VCaP (cell line): ENCODE measurements around the gene IGF2BP2.
"Not testable (repeated sequence)": the region's sequence is repeated elsewhere in the genome, so short reads cannot be mapped to it uniquely, and the experiment has no call there.

ENCODE experiments used
- H3K27ac ChIP-seq: fragments of 450-650 bp; 2 replicates; pipeline ENCODE4 v1.5.1; 2017
- TF ChIP-seq, protein P1 (sequence below): fragments of 450-650 bp; conservative IDR thresholded peaks from 2 replicates; pipeline ENCODE4 v1.5.1; 2017; ENCODE audit warnings: mild to moderate bottlenecking, moderate library complexity

The IGF2BP2 gene

DNA sequence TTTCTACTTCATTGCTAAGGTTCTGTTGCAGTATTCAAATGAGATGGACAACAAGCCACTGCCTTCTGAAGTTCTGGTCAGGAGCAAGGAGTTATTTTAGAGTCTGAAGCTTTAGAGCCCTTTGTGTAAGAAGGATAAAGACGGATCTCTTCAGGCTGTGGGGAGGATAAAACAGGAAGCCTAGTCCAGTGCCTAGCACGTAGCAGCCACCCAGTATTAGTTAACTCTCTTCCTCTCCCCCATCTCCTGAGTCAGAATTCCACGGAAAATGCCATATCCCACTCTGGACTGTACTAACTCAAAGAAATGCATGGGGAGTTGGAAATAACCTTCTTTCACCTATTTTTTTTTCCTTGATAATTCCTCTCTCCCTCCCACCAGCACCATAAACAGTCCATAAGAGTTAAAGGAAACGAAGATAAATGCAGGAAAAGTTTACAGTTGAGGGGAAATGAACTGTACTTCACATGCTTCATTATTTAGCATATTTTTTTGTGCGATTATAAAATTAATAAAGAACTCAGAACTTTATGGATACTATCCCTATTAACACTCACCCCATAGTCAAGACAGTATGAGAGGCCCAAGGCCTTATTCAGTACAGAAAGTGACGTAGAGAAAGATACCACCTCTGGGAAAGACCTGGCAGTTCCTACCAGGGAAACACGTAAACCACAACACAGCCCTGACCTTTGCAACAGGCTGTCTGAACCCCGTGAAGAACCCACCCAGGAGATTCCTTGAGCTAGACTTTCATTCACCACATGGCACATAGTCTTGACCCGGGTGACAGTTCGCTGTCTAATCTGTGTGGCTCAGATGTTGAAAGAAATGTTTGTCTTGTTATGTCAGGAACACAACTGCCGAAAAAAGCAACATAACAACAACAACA, 9.2 kb downstream of the IGF2BP2 start:
- H3K27ac ChIP-seq, result no peak overlapping the region
- TF ChIP-seq, protein P1, sequence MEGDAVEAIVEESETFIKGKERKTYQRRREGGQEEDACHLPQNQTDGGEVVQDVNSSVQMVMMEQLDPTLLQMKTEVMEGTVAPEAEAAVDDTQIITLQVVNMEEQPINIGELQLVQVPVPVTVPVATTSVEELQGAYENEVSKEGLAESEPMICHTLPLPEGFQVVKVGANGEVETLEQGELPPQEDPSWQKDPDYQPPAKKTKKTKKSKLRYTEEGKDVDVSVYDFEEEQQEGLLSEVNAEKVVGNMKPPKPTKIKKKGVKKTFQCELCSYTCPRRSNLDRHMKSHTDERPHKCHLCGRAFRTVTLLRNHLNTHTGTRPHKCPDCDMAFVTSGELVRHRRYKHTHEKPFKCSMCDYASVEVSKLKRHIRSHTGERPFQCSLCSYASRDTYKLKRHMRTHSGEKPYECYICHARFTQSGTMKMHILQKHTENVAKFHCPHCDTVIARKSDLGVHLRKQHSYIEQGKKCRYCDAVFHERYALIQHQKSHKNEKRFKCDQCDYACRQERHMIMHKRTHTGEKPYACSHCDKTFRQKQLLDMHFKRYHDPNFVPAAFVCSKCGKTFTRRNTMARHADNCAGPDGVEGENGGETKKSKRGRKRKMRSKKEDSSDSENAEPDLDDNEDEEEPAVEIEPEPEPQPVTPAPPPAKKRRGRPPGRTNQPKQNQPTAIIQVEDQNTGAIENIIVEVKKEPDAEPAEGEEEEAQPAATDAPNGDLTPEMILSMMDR, result no peak

DNA sequence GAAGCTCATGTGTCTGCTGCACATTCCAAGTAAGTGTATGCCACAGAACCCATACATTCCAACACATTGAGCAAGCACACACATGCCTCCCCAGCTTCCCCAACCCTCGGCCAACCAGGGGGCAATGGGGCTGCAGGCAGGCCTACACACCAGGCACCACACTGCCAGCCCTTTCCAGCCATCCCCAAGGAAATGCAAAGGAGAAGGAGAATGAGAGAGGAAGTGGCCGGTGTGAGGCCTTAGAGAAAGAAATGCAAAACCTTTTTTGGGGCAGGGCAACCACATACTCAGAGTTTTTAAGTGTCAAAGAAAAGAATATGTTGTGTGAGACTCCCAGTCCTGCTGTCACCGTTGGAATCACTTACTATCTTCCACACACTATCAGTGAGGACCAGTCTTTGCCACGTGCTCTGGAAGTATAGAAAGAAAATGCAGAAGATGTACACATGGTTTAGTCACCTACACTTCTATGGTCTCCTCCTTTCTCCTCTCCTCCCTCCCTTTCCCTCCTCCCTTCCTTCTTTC, 11.1 kb downstream of the IGF2BP2 start:
- TF ChIP-seq, protein P1, result no peak
- no peak overlapping the region for H3K27ac ChIP-seq

DNA sequence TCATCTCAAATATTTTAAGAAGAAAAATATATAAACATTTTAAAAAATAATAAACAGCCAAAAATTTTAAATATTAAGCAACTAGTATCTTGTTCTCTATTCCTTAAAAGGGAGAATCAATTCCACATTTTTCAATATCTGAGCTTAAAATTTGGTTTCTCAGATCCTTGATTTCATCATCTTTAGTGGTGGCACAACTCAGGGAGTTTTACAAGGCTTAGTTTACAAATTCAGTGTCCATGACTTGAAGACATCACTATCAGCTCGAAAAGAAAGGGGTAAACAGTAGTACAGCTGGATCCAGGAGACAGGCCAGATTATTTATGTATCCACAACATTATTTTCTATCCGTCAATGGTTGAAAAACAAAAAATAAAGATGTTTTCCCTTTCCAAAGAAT, 11.6 kb downstream of the IGF2BP2 start:
- TF ChIP-seq, protein P1, result no peak
- no peak overlapping the region for H3K27ac ChIP-seq

DNA sequence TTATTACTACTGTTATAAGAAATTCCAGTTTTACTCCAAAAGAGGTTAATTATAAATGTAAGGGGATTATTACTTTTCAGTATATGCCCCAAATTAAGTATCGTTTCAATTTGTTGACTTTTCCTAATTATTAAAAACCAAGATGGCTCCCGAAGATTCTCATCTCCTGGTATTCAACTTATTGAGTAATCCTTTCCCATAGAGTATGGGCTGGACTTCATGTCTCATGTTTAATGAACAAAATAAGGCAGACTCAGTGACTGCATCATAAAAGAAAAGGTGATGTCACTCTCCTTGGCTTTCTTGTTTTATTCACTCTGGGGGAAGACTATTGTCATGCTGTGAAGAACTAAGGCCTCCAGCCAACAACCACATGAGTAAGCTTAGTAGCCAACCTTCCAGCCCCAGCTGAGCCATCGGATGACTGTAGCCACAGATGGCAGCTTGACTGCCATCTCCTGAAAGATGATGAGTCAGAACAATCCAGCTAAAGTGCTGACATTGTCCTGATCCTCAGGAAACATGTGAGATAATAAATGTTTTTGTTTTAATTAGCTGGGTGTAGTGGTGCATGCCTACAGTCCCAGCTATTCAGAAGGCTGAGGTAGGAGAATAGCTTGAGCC, 17.3 kb downstream of the IGF2BP2 start:
- H3K27ac ChIP-seq, result no peak overlapping the region
- TF ChIP-seq, protein P1, result no peak

DNA sequence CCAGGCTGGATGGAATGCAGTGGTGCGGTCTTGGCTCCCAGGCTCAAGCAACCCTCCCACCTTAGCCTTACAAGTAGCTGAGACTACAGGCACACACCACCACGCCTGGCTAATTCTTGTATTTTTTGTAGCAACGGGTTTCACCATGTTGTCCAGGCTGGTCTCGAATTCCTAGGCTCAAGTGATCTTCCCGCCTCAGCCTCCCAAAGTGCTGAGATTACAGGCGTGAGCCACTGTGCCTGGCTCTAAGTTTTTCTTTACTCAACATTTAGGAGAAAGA, 26.1 kb downstream of the IGF2BP2 start:
- H3K27ac ChIP-seq, result not testable (repeated sequence)

DNA sequence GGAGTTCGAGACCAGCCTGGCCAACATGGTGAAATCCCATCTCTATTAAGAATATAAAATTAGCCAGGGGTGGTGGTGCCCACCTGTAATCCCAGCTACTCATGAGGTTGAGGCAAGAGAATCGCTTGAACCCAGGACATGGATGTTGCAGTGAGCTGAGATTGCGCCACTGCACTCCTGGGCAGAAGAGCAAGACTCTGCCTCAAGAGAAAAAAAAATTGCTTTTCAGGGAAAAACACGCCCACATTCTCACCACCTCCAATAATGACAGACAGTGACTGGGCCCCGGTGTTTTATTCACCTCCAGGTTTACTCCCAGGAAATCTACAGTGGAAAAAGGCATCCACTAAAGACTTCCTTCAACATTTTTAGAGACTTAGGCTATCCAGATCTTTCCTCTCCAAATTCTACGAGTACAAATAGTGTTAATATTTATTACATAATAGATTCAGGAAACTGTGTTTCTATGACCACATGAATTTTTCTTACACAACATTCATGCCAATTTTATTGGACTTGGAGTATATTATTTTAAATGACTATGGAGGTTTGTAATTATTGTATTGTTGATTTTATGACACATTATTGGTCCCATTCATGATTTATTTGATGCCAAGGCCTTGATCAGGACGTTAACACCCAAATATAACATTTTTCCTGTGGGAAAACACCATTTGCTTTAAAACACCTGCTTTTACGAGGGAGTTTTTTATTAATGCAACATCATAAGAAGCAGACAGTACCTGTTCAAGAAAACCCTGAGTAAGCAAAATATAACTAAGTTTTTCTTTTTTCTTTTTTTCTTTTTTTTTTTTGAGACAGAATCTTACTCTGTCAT, 26.6 kb downstream of the IGF2BP2 start:
- TF ChIP-seq, protein P1, result no peak

DNA sequence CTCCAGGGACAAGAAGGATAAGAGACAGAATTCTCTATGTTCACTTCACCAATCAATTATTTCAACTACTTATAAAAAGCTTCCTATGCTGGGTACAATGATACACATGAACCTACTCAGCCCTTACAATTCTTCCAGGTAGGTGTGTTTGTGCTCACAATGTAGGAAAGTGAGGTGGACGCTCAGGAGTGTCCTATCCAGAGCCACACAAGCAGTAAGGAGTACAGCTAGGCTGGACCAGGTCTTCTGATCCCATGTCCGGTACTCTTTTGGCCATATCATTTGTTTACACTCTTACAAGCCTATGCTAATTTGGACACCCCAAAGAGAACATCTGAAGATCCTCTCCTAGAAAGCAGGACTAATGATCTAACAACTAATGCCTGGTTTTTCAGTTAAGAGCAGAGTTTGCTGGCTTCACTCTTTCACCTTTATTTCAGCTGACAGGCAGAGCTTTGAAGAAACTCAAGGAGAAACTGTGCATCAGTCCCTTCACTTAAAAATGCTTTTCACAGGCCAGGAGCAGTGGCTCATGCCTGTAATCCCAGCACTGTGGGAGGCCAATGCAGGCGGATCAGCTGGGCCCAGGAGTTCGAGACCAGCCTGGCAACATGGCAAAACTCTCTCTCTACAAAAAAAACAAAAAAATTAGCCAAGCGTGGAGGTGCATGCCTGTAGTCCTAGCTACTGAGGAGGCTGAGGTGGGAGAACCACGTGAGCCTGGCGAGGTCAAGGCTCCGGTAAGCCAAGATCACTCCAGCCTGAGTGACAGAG, 27.5 kb downstream of the IGF2BP2 start:
- H3K27ac ChIP-seq, result peak overlapping the region; percentile 33; the same call in 1 of the 2 replicates
- TF ChIP-seq, protein P1, result no peak

More for the DNA sequence above, 26.6 kb downstream of the IGF2BP2 start:
- no peak overlapping the region for H3K27ac ChIP-seq
